ENCODE measurements around the gene PLEKHG4. TPM values are rescaled to one million over a fixed set of nuclear protein-coding genes. Genes with fewer than 3 reads are reported as not detected.

PLEKHG4 gene
- polyA plus RNA-seq, 1 of the 3 experiments (the other 2 are of a cell fraction), result 65.5 TPM

GRCh38 chr16:67329901-67330300, 50.6 kb downstream of the PLEKHG4 start:
- Histone ChIP-seq H3K27ac (ENCODE audit: low read depth in 2 of 2, low read length in 1 of 2) (no peak overlapping the region), H3K79me2 (ENCODE audit: insufficient read depth) (no peaks in the 10 kb centered on the region), H3K9me3 (no peaks in the 10 kb centered on the region), H3K36me3 (replicated peaks in 1 of 2; ENCODE audit: control insufficient read depth in 1 of 2, insufficient read depth in 2 of 2, low read length in 1 of 2) (no peaks in the 10 kb centered on the region), H3F3A (replicated peaks; ENCODE audit: insufficient read depth) (peaks cover 23% of the 10 kb centered on the region), H4K20me1 (ENCODE audit: insufficient read depth) (no peaks in the 10 kb centered on the region), H3K27me3 (ENCODE audit: insufficient read depth) (no peaks in the 10 kb centered on the region), H3K4me3 (ENCODE audit: low read depth in 2 of 2, low read length in 1 of 2) (no peak overlapping the region), H2AFZ (ENCODE audit: low read depth) (no peak overlapping the region), H3K4me2 (no peak overlapping the region), H3K9me2 (no peaks in the 10 kb centered on the region), H3K9ac (no peak overlapping the region), H3K4me1 (ENCODE audit: control insufficient read depth in 1 of 2, insufficient read depth in 2 of 2, low read depth in 1 of 2, low read length in 1 of 2) (peaks cover 0 to 6% of the 10 kb centered on the region in 2 experiments; a peak in 1 of 4 replicates)
- TF ChIP-seq RAD21 (IDR thresholded peaks at IDR 0.05; ENCODE audit: low read length) (no peak), CHD2 (IDR thresholded peaks at IDR 0.05; ENCODE audit: low read length, partially characterized antibody) (no peak), RCOR1 (IDR thresholded peaks at IDR 0.05; ENCODE audit: low read length) (no peak), GABPA (IDR thresholded peaks at IDR 0.05; ENCODE audit: low read depth) (no peak), JUND (IDR thresholded peaks at IDR 0.05) (no peak), YY1 (IDR thresholded peaks at IDR 0.05; ENCODE audit: low read depth) (no peak), EZH2phosphoT487 (IDR thresholded peaks at IDR 0.05; ENCODE audit: borderline replicate concordance, low read depth) (no peak)
- POLR2A ChIA-PET, result no interaction called here
- 56% methylated on average over 5 of the region's 5 CpGs for whole genome bisulfite sequencing (ENCODE audit: low lambda C conversion rate)
- no peak for DNase-seq
- CTCF ChIA-PET, result interaction anchor here (2.2 kb wide), 1 partner anchor 9 kb away, joined by 6 read pairs; no protein-coding TSS in a partner anchor

- Histone ChIP-seq H3K27ac (ENCODE audit: low read depth in 2 of 2, low read length in 1 of 2) (no peak overlapping the region), H3K4me3 (ENCODE audit: low read depth in 2 of 2, low read length in 1 of 2) (no peak overlapping the region), H3K9me2 (no peaks in the 10 kb centered on the region), H3K79me2 (ENCODE audit: insufficient read depth) (no peaks in the 10 kb centered on the region), H3K36me3 (replicated peaks in 1 of 2; ENCODE audit: control insufficient read depth in 1 of 2, insufficient read depth in 2 of 2, low read length in 1 of 2) (no peaks in the 10 kb centered on the region), H2AFZ (ENCODE audit: low read depth) (no peak overlapping the region), H3F3A (replicated peaks; ENCODE audit: insufficient read depth) (peaks cover 13% of the 10 kb centered on the region), H3K27me3 (ENCODE audit: insufficient read depth) (no peaks in the 10 kb centered on the region), H4K20me1 (ENCODE audit: insufficient read depth) (no peaks in the 10 kb centered on the region), H3K4me2 (no peak overlapping the region), H3K4me1 (ENCODE audit: control insufficient read depth in 1 of 2, insufficient read depth in 2 of 2, low read depth in 1 of 2, low read length in 1 of 2) (no peaks in the 10 kb centered on the region), H3K9me3 (no peaks in the 10 kb centered on the region), H3K9ac (no peak overlapping the region)
- no peak for DNase-seq
- POLR2A ChIA-PET, result no interaction called here
- 71% methylated on average over 2 of the region's 2 CpGs for WGBS (ENCODE audit: low lambda C conversion rate)
- CTCF ChIA-PET, result no interaction called here
- TF ChIP-seq MEF2A (IDR thresholded peaks at IDR 0.05; ENCODE audit: borderline replicate concordance, low read depth) (no peak), RXRA (IDR thresholded peaks at IDR 0.05; ENCODE audit: borderline replicate concordance, low read depth) (no peak), SMC3 (IDR thresholded peaks at IDR 0.05; ENCODE audit: low read depth, low read length) (no peak), FOXJ3 (CRISPR knock-in tag; IDR thresholded peaks at IDR 0.05) (no peak), NRF1 (IDR thresholded peaks at IDR 0.05; ENCODE audit: low read depth, low read length) (no peak), EP300 (IDR thresholded peaks at IDR 0.05; ENCODE audit: borderline replicate concordance in 1 of 2, low read depth in 1 of 2, low read length in 1 of 2) (no peak), ZBTB33 (IDR thresholded peaks at IDR 0.05; ENCODE audit: borderline replicate concordance, low read depth) (no peak), TAF1 (IDR thresholded peaks at IDR 0.05; ENCODE audit: borderline replicate concordance, low read depth, low read length) (no peak), ELF1 (IDR thresholded peaks at IDR 0.05) (no peak), EZH2phosphoT487 (IDR thresholded peaks at IDR 0.05; ENCODE audit: borderline replicate concordance, low read depth) (no peak), FOXM1 (IDR thresholded peaks at IDR 0.05; ENCODE audit: low read depth) (no peak), TCF12 (IDR thresholded peaks at IDR 0.05) (no peak)
These were observed 54.0 kb downstream of the PLEKHG4 start for GRCh38 chr16:67333315-67333714.

Measured in SK-N-SH (cell line).